HG03064 (cell line): ENCODE data around the gene KIF1B.
"Not testable (repeated sequence)": the region's sequence is repeated elsewhere in the genome, so short reads cannot be mapped to it uniquely, and the experiment has no call there.

Experiments used
- ATAC-seq: cut with Tn5 transposase; IDR thresholded peaks from one replicate; pipeline ENCODE4 v1.9.1; 2021; ENCODE audit warnings: low read depth; ENCODE audit not compliant: unreplicated experiment

Gene KIF1B

GRCh38 chr1:10232163-10232562, 21.8 kb downstream of the KIF1B start:
- ATAC-seq, result no peak

- ATAC-seq, result no peak
Observed at GRCh38 chr1:10236405-10237156, 26.2 kb downstream of the KIF1B start.

- no peak for ATAC-seq
Observed at GRCh38 chr1:10237157-10237539, 26.8 kb downstream of the KIF1B start.

- ATAC-seq, result no peak
Observed at GRCh38 chr1:10242135-10242534, 31.8 kb downstream of the KIF1B start.

- ATAC-seq, result no peak
Observed at GRCh38 chr1:10242811-10243210, 32.4 kb downstream of the KIF1B start.

- no peak for ATAC-seq
Observed at GRCh38 chr1:10245674-10246073, 35.3 kb downstream of the KIF1B start.

GRCh38 chr1:10249808-10250457, 39.6 kb downstream of the KIF1B start:
- no peak for ATAC-seq

- ATAC-seq, result no peak
Observed at GRCh38 chr1:10250663-10251062, 40.3 kb downstream of the KIF1B start.

- ATAC-seq, result not testable (repeated sequence)
Observed at GRCh38 chr1:10251325-10252108, 41.1 kb downstream of the KIF1B start.

- ATAC-seq, result no peak
Observed at GRCh38 chr1:10252508-10252907, 42.1 kb downstream of the KIF1B start.

GRCh38 chr1:10253149-10253548, 42.8 kb downstream of the KIF1B start:
- no peak for ATAC-seq

- no peak for ATAC-seq
Observed at GRCh38 chr1:10253755-10254154, 43.4 kb downstream of the KIF1B start.

GRCh38 chr1:10257851-10258250, 47.5 kb downstream of the KIF1B start:
- no peak for ATAC-seq

- not testable (repeated sequence) for ATAC-seq
Observed at GRCh38 chr1:10259547-10259946, 49.2 kb downstream of the KIF1B start.

GRCh38 chr1:10263450-10264082, 53.2 kb downstream of the KIF1B start:
- ATAC-seq, result no peak

- ATAC-seq, result no peak
Observed at GRCh38 chr1:10265027-10265426, 54.7 kb downstream of the KIF1B start.

GRCh38 chr1:10265900-10266299, 55.5 kb downstream of the KIF1B start:
- ATAC-seq, result no peak

GRCh38 chr1:10267319-10267718, 56.9 kb downstream of the KIF1B start:
- no peak for ATAC-seq

- no peak for ATAC-seq
Observed at GRCh38 chr1:10267921-10268320, 57.6 kb downstream of the KIF1B start.

- ATAC-seq, result no peak
Observed at GRCh38 chr1:10271090-10271489, 60.7 kb downstream of the KIF1B start.

- ATAC-seq, result no peak
Observed at GRCh38 chr1:10271869-10272268, 61.5 kb downstream of the KIF1B start.
